K562 (cell line): ENCODE results near the gene SPATA31C2.
"Not testable (repeated sequence)": the region's sequence is repeated elsewhere in the genome, so short reads cannot be mapped to it uniquely, and the experiment has no call there.

ENCODE experiments used
- CBX1 ChIP-seq: sonication (generic); IDR thresholded peaks from 2 replicates; pipeline ENCODE4 v1.6.1; 2016; ENCODE audit warnings: antibody characterized with exemption, low read depth, mild to moderate bottlenecking
- MBD1 ChIP-seq: fragments of 250-450 bp; sonication (Bioruptor Pico); IDR thresholded peaks from 2 replicates; pipeline ENCODE4 v1.8.0; 2022; ENCODE audit warnings: inconsistent platforms
- MLLT1 ChIP-seq, 2 experiments: fragments of 450-650 bp; IDR thresholded peaks; 2 replicates each; pipeline ENCODE4 v1.6.1; 2016
- MTA1 ChIP-seq: fragments of 450-650 bp; IDR thresholded peaks from 2 replicates; pipeline ENCODE4 v1.6.1; 2017; ENCODE audit warnings: borderline replicate concordance
- POLR2AphosphoS5 ChIP-seq: IDR thresholded peaks from 2 replicates; pipeline ENCODE4 v1.6.1; 2011; ENCODE audit warnings: mild to moderate bottlenecking, low read depth, low read length, moderate library complexity; ENCODE audit not compliant: control insufficient read depth, insufficient read depth
- THRB ChIP-seq: fragments of 450-650 bp; formaldehyde crosslinking; conservative IDR thresholded peaks from 2 replicates; pipeline ENCODE4 v1.4.0; 2022; ENCODE audit warnings: mild to moderate bottlenecking, missing genetic modification characterization
- UBTF ChIP-seq, 2 experiments: IDR thresholded peaks; 2 replicates each; pipeline ENCODE4 v1.6.1; 2012; ENCODE audit warnings: improper control_type of control experiment in 2 of 2, low read depth in 2 of 2, low read length in 2 of 2, borderline replicate concordance in 1 of 2

- not testable (repeated sequence) for TF ChIP-seq UBTF (IDR thresholded peaks at IDR 0.05; ENCODE audit: borderline replicate concordance in 1 of 2, low read depth in 2 of 2, low read length in 2 of 2); POLR2AphosphoS5; MTA1; MBD1 (CRISPR knock-in tag); CBX1; THRB; MLLT1 (IDR thresholded peaks at IDR 0.05)
These were observed 14.9 kb downstream of the SPATA31C2 start for GRCh38 chr9:88123413-88123812.
